OCI-LY7 (cell line): Measurements from ENCODE around the gene AK2. TPM values are rescaled to one million over a fixed set of nuclear protein-coding genes. Genes with fewer than 3 reads are reported as not detected.

ENCODE experiments used
- BruUV-seq: library from RNA; stranded (reverse); fragments of 400-500 nt; replicated peaks from 2 replicates; lab custom pipeline; 2021; lab: Mats Ljungman, UMichigan
- CTCF ChIA-PET: fragments of 300-600 bp; sonication (Branson Sonifier 250); formaldehyde crosslinking; loops from one replicate; lab custom pipeline; 2022; ENCODE audit warnings: antibody characterized with exemption; ENCODE audit not compliant: unreplicated experiment; lab: Charles Lee
- POLR2A ChIA-PET: fragments of 300-600 bp; sonication (Branson Sonifier 250); formaldehyde crosslinking; loops from one replicate; lab custom pipeline; 2022; ENCODE audit warnings: antibody characterized with exemption; lab: Charles Lee
- DNase-seq: peaks from one replicate; pipeline ENCODE4 v3.0.0-alpha.2; 2015; ENCODE audit warnings: low spot score
- H2AFZ ChIP-seq: fragments of 200-600 bp; sonication (generic), shearing (Covaris generic); 2 replicates; pipeline ENCODE4 v1.6.1; 2014; ENCODE audit warnings: mild to moderate bottlenecking, antibody characterized with exemption, low read length, moderate library complexity
- H3K27ac ChIP-seq: fragments of 200-600 bp; sonication (generic); 2 replicates; pipeline ENCODE4 v1.5.1; 2014; ENCODE audit warnings: mixed run types, low read depth, mild to moderate bottlenecking, moderate library complexity, low read length, inconsistent platforms; ENCODE audit not compliant: poor library complexity, severe bottlenecking
- H3K36me3 ChIP-seq: fragments of 200-600 bp; sonication (generic); 2 replicates; pipeline ENCODE4 v1.6.1; 2014; ENCODE audit warnings: mild to moderate bottlenecking, antibody characterized with exemption, low read length, moderate library complexity, mixed read lengths; ENCODE audit not compliant: insufficient read depth
- H3K4me1 ChIP-seq: fragments of 200-600 bp; sonication (generic); 2 replicates; pipeline ENCODE4 v1.5.1; 2014; ENCODE audit warnings: mild to moderate bottlenecking, low read length; ENCODE audit not compliant: insufficient read depth, poor library complexity, severe bottlenecking
- H3K4me2 ChIP-seq: fragments of 200-600 bp; sonication (generic); 2 replicates; pipeline ENCODE4 v1.6.1; 2014; ENCODE audit warnings: mild to moderate bottlenecking, low read length
- H3K4me3 ChIP-seq: fragments of 200-600 bp; sonication (generic); 2 replicates; pipeline ENCODE4 v1.5.1; 2014; ENCODE audit warnings: mild to moderate bottlenecking, low read depth, low read length; ENCODE audit not compliant: poor library complexity, severe bottlenecking
- H3K79me2 ChIP-seq: fragments of 200-600 bp; sonication (generic); 2 replicates; pipeline ENCODE4 v1.6.1; 2016; ENCODE audit warnings: low read depth, mild to moderate bottlenecking, low read length, moderate library complexity, mixed read lengths; ENCODE audit not compliant: insufficient read depth
- H3K9me2 ChIP-seq: fragments of 200-600 bp; sonication (generic); 2 replicates; pipeline ENCODE4 v1.6.1; 2016; ENCODE audit warnings: mild to moderate bottlenecking, low read length, mixed read lengths; ENCODE audit not compliant: insufficient read depth
- H3K9me3 ChIP-seq: fragments of 200-600 bp; sonication (generic); 2 replicates; pipeline ENCODE4 v1.6.1; 2014; ENCODE audit warnings: mild to moderate bottlenecking, mixed run types, low read length, mixed read lengths
- H4K20me1 ChIP-seq: fragments of 200-600 bp; sonication (generic); 2 replicates; pipeline ENCODE4 v1.6.1; 2014; ENCODE audit warnings: mild to moderate bottlenecking, antibody characterized with exemption, low read length, moderate library complexity, mixed read lengths; ENCODE audit not compliant: insufficient read depth
- EZH2phosphoT487 ChIP-seq: fragments of 200-600 bp; sonication (generic); IDR thresholded peaks from 2 replicates; pipeline ENCODE4 v1.6.1; 2018; ENCODE audit warnings: low read depth, borderline replicate concordance, mild to moderate bottlenecking, mixed run types, antibody characterized with exemption, low read length, moderate library complexity, mixed read lengths
- intact Hi-C: fragments of 100-400 bp; cut with micrococcal nuclease; formaldehyde crosslinking; loops from one replicate; pipeline ENCODE4 v1.10.0; 2022; ENCODE audit not compliant: unreplicated experiment
- total RNA-seq, 2 experiments: library from RNA; depleted of rRNA in 1 of 2; stranded (reverse); fragments of >200 nt in 1 of 2; shearing (Covaris generic) in 1 of 2; gene quantifications; 2 replicates each; pipeline ENCODE4 v1.2.3, GENCODE V29; 2014 to 2022
- TF ChIP-seq, protein P1 (sequence below): fragments of 200-600 bp; sonication (generic); conservative IDR thresholded peaks from 2 replicates; pipeline ENCODE4 v1.5.1; 2014; ENCODE audit warnings: mild to moderate bottlenecking, antibody characterized with exemption, low read length, moderate library complexity, mixed read lengths

Gene AK2
- total RNA-seq, 2 experiments from 2014 or later: 185 to 298 TPM

DNA sequence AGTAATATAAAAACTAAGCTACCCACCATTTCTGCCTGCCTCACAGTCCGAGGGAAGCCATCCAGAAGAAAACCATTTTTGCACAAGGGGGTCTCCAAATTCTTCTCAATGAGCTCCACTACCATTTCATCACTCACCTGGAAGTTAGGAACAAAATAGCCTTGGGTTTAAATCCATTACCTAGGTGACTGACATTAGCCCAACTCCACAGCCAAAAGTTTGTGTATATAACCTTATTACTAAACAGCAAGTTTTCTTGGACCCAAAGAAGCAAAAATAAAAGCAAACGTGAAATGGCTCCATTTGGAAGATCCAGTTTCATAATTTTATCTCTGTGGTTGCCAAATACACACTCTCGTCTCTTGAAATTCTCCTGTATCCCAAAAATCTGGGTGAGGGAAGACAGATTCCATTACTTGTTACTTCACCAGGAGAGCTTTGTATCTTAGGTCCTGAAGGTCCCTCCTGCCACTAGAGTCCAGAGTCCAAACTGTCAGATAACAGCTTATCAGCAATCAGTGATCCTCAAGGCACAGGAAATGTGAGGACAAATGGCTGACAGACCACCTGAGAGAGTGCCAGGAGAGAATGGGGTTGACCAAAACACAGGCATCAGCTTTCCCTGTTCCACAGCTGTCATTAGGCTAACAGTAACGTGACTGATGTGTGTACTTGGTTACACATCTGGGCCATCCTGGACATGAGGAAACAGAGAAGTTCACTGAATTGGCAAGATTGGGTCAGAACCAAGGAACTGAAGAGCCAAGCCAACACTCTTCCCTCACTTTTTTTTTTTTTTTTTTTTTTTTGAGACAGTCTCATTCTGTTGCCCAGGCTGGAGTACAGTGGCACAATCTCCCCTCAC, 14.9 kb downstream of the AK2 start:
- Histone ChIP-seq H2AFZ (no peak overlapping the region), H3K9me3 (no peaks in the 10 kb centered on the region), H3K4me2 (no peak overlapping the region), H3K27ac (no peak overlapping the region), H3K4me3 (no peak overlapping the region), H3K9me2 (no peaks in the 10 kb centered on the region), H3K36me3 (peaks cover 91% of the 10 kb centered on the region), H4K20me1 (peaks cover 5% of the 10 kb centered on the region; the same call in 1 of the 2 replicates), H3K4me1 (no peaks in the 10 kb centered on the region), H3K79me2 (peaks cover 16% of the 10 kb centered on the region; the same call in 1 of the 2 replicates)
- ChIA-PET CTCF (no interaction called here), POLR2A (interaction anchor here (0.6 to 0.9 kb wide), 2 partner anchors 13 to 30 kb away, joined by 3 read pairs; no protein-coding TSS in a partner anchor)
- no peak for TF ChIP-seq EZH2phosphoT487
- TF ChIP-seq, protein P1, sequence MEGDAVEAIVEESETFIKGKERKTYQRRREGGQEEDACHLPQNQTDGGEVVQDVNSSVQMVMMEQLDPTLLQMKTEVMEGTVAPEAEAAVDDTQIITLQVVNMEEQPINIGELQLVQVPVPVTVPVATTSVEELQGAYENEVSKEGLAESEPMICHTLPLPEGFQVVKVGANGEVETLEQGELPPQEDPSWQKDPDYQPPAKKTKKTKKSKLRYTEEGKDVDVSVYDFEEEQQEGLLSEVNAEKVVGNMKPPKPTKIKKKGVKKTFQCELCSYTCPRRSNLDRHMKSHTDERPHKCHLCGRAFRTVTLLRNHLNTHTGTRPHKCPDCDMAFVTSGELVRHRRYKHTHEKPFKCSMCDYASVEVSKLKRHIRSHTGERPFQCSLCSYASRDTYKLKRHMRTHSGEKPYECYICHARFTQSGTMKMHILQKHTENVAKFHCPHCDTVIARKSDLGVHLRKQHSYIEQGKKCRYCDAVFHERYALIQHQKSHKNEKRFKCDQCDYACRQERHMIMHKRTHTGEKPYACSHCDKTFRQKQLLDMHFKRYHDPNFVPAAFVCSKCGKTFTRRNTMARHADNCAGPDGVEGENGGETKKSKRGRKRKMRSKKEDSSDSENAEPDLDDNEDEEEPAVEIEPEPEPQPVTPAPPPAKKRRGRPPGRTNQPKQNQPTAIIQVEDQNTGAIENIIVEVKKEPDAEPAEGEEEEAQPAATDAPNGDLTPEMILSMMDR: no peak
- BruUV-seq: TSS peak; percentile 39
- intact Hi-C loops: no loop called here
- no peak for DNase-seq

DNA sequence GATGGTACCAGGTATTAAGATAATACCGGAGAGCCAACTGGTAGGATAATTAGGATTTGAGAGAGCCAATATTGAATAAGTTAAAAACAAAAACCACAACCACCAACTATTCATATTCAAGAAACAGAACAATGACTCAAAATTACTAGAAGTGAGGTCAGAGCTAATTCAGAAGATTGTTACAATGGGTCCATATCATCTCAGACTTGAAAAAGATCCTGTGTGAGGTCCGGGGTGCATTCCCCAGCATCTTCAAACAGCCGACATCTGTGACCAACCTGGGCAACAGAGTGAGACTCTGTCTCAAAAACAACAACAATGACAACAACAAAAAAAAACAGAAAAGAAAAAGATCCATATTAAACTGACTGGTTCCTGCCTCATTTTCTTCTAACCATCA, 18.6 kb downstream of the AK2 start:
- no TSS peak for BruUV-seq
- Histone ChIP-seq H3K79me2 (no peaks in the 10 kb centered on the region), H3K4me2 (no peak overlapping the region), H3K4me1 (no peaks in the 10 kb centered on the region), H3K27ac (no peak overlapping the region), H2AFZ (no peak overlapping the region), H4K20me1 (no peaks in the 10 kb centered on the region), H3K9me3 (no peaks in the 10 kb centered on the region), H3K9me2 (no peaks in the 10 kb centered on the region), H3K36me3 (peaks cover 86% of the 10 kb centered on the region), H3K4me3 (no peak overlapping the region)
- DNase-seq: no peak
- ChIA-PET CTCF (no interaction called here), POLR2A (no interaction called here)
- TF ChIP-seq, protein P1: no peak
- TF ChIP-seq EZH2phosphoT487: no peak
- intact Hi-C loops: no loop called here

DNA sequence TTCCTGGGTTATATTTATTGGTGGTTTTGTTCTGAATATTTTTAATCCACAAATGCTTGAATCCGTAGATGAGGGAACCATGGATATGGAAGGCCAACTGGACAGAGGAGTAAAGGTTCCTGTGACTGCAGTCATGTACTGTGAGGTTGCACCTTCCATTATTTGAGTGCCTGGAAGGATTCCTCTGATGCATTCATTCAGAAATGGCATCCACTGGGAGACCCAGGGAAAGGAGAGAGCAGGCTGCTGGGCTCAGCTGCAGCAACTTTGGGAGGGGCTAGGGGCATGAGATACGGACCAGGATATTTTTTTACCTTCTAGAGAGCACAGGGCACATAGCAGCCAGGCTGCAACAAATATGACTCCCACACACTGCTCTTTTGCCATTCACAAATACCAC, 19.5 kb downstream of the AK2 start:
- H3K4me1 ChIP-seq: no peaks in the 10 kb centered on the region
- H3K4me2 ChIP-seq: no peak overlapping the region
- no peak overlapping the region for H2AFZ ChIP-seq
- BruUV-seq: no TSS peak
- ChIA-PET CTCF (no interaction called here), POLR2A (interaction anchor here (0.5 kb wide), 1 partner anchor 1822 kb away, joined by 3 read pairs; no protein-coding TSS in a partner anchor)
- DNase-seq: no peak
- H4K20me1 ChIP-seq: no peaks in the 10 kb centered on the region
- no peaks in the 10 kb centered on the region for H3K9me3 ChIP-seq
- H3K4me3 ChIP-seq: no peak overlapping the region
- H3K79me2 ChIP-seq: no peaks in the 10 kb centered on the region
- intact Hi-C loops: no loop called here
- H3K27ac ChIP-seq: no peak overlapping the region
- peaks cover 86% of the 10 kb centered on the region for H3K36me3 ChIP-seq
- no peaks in the 10 kb centered on the region for H3K9me2 ChIP-seq
- TF ChIP-seq, protein P1: no peak
- TF ChIP-seq EZH2phosphoT487: no peak
